DMS153 treated with DMSO at 0.1 percent for 48 hours (cell line): ENCODE results near the gene SSTR3.

Experiments used
- DNase-seq: peaks from one replicate; lab custom pipeline; 2025; ENCODE audit not compliant: unreplicated experiment; lab: John Stamatoyannopoulos, UW

The SSTR3 gene

DNA sequence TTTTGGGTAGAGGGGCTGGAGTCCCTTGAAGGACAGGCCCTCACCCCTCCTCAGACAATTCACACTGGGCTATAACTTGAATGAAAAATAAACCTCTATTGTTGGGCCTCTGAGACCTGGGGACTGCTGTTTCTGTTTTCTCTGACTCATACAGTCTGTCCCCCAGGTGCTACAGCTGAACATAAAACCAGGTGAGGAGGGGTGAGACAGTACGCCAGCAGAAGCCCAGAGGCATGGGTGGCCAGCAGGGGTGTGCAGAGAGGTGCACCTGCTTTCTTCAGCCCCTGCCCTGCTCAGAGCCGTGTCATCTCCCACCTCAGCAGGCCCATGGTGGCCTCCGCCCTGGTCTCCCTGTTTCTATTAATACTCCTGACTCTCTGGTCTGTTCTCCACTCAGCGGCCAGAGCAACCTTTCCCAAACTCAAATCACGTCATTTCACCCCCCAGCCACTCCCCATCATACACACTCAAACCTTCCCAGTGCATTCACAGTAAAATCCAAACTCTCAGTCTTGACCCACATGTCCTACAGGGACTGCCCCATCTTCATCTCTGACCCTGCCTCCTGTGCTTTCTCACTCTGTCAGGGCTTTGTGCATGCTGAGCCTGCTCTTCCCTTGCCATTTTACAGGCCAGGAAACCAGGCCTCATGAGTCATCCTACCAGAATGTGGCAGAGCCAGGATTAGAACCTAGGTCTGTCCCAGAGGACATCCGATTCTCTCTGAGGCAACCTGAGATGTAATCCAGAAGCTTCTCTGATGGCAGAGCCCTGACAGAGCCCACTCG is 57.2 kb downstream of the SSTR3 start:
- no peak for DNase-seq
